Measurements from ENCODE around the gene TMEM204.

DNA sequence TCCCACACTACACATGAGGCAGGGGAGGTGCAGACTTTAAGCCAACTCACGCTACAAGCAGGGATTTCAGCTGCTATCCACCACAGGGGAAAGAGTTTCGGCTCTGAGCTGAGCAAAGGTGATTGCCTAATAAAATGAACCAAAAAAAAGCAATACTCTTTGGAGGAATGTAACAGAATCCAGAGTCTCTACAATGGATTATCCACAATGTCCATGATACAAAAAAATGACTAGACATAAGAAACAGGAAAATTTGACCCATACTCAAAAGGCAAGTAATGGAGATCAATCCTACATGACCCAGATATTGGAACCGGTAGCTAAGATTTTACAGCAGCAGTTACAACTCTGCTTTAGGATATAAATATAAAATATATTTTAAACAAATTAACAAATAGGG lies 19.0 kb upstream of the TMEM204 start:
- TF ChIP-seq GATA2 (IDR thresholded peaks at IDR 0.05; ENCODE audit: low read depth, low read length) (no peak), GATA3 (IDR thresholded peaks at IDR 0.05; ENCODE audit: low read depth, low read length) (no peak)
